HG03159 (cell line): ENCODE data around the gene ANKRD16.
"Not testable (repeated sequence)": the region's sequence is repeated elsewhere in the genome, so short reads cannot be mapped to it uniquely, and the experiment has no call there.

Experiments used
- ATAC-seq: cut with Tn5 transposase; IDR thresholded peaks from one replicate; pipeline ENCODE4 v1.9.1; 2021; ENCODE audit warnings: mild to moderate bottlenecking, moderate library complexity; ENCODE audit not compliant: unreplicated experiment

Gene ANKRD16

GRCh38 chr10:5889624-5890451 lies at the start of gene ANKRD16, which contains the start of gene FBH1:
TSS of gene ANKRD16 (minus strand) at chr10:5889893. CDS start at chr10:5889354, 539 bp downstream.
TSS of gene FBH1 (plus strand) at chr10:5890243. CDS start at chr10:5890346, 103 bp downstream.
- peak; percentile 86 for ATAC-seq

- no peak for ATAC-seq
Measured at GRCh38 chr10:5938291-5938690, 48.6 kb upstream of the ANKRD16 start.

GRCh38 chr10:5937016-5937415 lies 47.3 kb upstream of the ANKRD16 start:
- ATAC-seq, result no peak

- no peak for ATAC-seq
Measured at GRCh38 chr10:5935628-5936027, 45.9 kb upstream of the ANKRD16 start.

- ATAC-seq, result no peak
Measured at GRCh38 chr10:5933909-5934546, 44.3 kb upstream of the ANKRD16 start.

- ATAC-seq, result no peak
Measured at GRCh38 chr10:5932345-5932744, 42.7 kb upstream of the ANKRD16 start.

GRCh38 chr10:5930272-5930671 lies 40.6 kb upstream of the ANKRD16 start:
- no peak for ATAC-seq

- ATAC-seq, result no peak
Measured at GRCh38 chr10:5929442-5929841, 39.7 kb upstream of the ANKRD16 start.

GRCh38 chr10:5927306-5927705 lies 37.6 kb upstream of the ANKRD16 start:
- no peak for ATAC-seq

GRCh38 chr10:5924889-5925288 lies 35.2 kb upstream of the ANKRD16 start:
- no peak for ATAC-seq

- ATAC-seq, result no peak
Measured at GRCh38 chr10:5921746-5922145, 32.1 kb upstream of the ANKRD16 start.

GRCh38 chr10:5919568-5919967 lies 29.9 kb upstream of the ANKRD16 start:
- no peak for ATAC-seq

GRCh38 chr10:5918763-5919162 lies 29.1 kb upstream of the ANKRD16 start:
- ATAC-seq, result no peak

GRCh38 chr10:5917305-5917704 lies 27.6 kb upstream of the ANKRD16 start:
- no peak for ATAC-seq

- no peak for ATAC-seq
Measured at GRCh38 chr10:5915451-5915850, 25.8 kb upstream of the ANKRD16 start.

- no peak for ATAC-seq
Measured at GRCh38 chr10:5913736-5914135, 24.0 kb upstream of the ANKRD16 start.

GRCh38 chr10:5911670-5912069 lies 22.0 kb upstream of the ANKRD16 start:
- no peak for ATAC-seq

GRCh38 chr10:5910323-5911100 lies 20.8 kb upstream of the ANKRD16 start:
- ATAC-seq, result no peak

- not testable (repeated sequence) for ATAC-seq
Measured at GRCh38 chr10:5908676-5909075, 19.0 kb upstream of the ANKRD16 start.

GRCh38 chr10:5906651-5907050 lies 17.0 kb upstream of the ANKRD16 start:
- no peak for ATAC-seq

GRCh38 chr10:5905854-5906507 lies 16.3 kb upstream of the ANKRD16 start:
- no peak for ATAC-seq
